ENCODE measurements around the gene MCC. TPM values are rescaled to one million over a fixed set of nuclear protein-coding genes. Genes with fewer than 3 reads are reported as not detected.

MCC gene
- total RNA-seq, 1 donor from 2014 or later: 1.1 TPM

GRCh38 chr5:113269023-113269997 is 218.9 kb downstream of the MCC start:
- intact Hi-C loops (cut with micrococcal nuclease): no loop called here
- Mint-ChIP-seq H3K27me3 (peaks cover 11% of the 10 kb centered on the region), H3K9me3 (no peaks in the 10 kb centered on the region), H3K4me1 (peaks cover 7% of the 10 kb centered on the region), H3K4me3 (no peak overlapping the region), H3K27ac (no peak overlapping the region), H3K36me3 (ENCODE audit: low read depth) (no peaks in the 10 kb centered on the region)
- DNase-seq: no peak

GRCh38 chr5:113268232-113268631 is 220.0 kb downstream of the MCC start:
- Mint-ChIP-seq H3K4me1 (peaks cover 3% of the 10 kb centered on the region), H3K4me3 (no peak overlapping the region), H3K36me3 (ENCODE audit: low read depth) (no peaks in the 10 kb centered on the region), H3K27me3 (peaks cover 11% of the 10 kb centered on the region), H3K27ac (no peak overlapping the region), H3K9me3 (no peaks in the 10 kb centered on the region)
- intact Hi-C loops (cut with micrococcal nuclease): no loop called here
- no peak for DNase-seq

- intact Hi-C loops (cut with micrococcal nuclease): no loop called here
- no peaks in the 10 kb centered on the region for H3K36me3 Mint-ChIP-seq (ENCODE audit: low read depth)
- H3K27ac Mint-ChIP-seq: no peak overlapping the region
- peaks cover 9% of the 10 kb centered on the region for H3K27me3 Mint-ChIP-seq
- H3K4me1 Mint-ChIP-seq: peaks cover 3% of the 10 kb centered on the region
- H3K4me3 Mint-ChIP-seq: no peak overlapping the region
- DNase-seq: no peak
- no peaks in the 10 kb centered on the region for H3K9me3 Mint-ChIP-seq
These were observed 220.8 kb downstream of the MCC start for GRCh38 chr5:113267361-113267900.

GRCh38 chr5:113266913-113267227 is 221.4 kb downstream of the MCC start:
- H3K9me3 Mint-ChIP-seq: no peaks in the 10 kb centered on the region
- H3K27me3 Mint-ChIP-seq: peaks cover 9% of the 10 kb centered on the region
- H3K4me1 Mint-ChIP-seq: peaks cover 3% of the 10 kb centered on the region
- H3K36me3 Mint-ChIP-seq (ENCODE audit: low read depth): no peaks in the 10 kb centered on the region
- intact Hi-C loops (cut with micrococcal nuclease): no loop called here
- H3K27ac Mint-ChIP-seq: no peak overlapping the region
- no peak for DNase-seq
- H3K4me3 Mint-ChIP-seq: no peak overlapping the region

- peaks cover 9% of the 10 kb centered on the region for H3K27me3 Mint-ChIP-seq
- no peak for DNase-seq
- no peaks in the 10 kb centered on the region for H3K36me3 Mint-ChIP-seq (ENCODE audit: low read depth)
- no peak overlapping the region for H3K4me3 Mint-ChIP-seq
- H3K27ac Mint-ChIP-seq: no peak overlapping the region
- intact Hi-C loops (cut with micrococcal nuclease): no loop called here
- H3K9me3 Mint-ChIP-seq: no peaks in the 10 kb centered on the region
- peaks cover 3% of the 10 kb centered on the region for H3K4me1 Mint-ChIP-seq
These were observed 221.9 kb downstream of the MCC start for GRCh38 chr5:113266227-113266912.

- DNase-seq: no peak
- intact Hi-C loops (cut with micrococcal nuclease): no loop called here
- peaks cover 9% of the 10 kb centered on the region for H3K27me3 Mint-ChIP-seq
- no peak overlapping the region for H3K27ac Mint-ChIP-seq
- no peaks in the 10 kb centered on the region for H3K36me3 Mint-ChIP-seq (ENCODE audit: low read depth)
- H3K9me3 Mint-ChIP-seq: no peaks in the 10 kb centered on the region
- peaks cover 3% of the 10 kb centered on the region for H3K4me1 Mint-ChIP-seq
- H3K4me3 Mint-ChIP-seq: no peak overlapping the region
These were observed 223.1 kb downstream of the MCC start for GRCh38 chr5:113265190-113265589.

GRCh38 chr5:113264046-113264445 is 224.2 kb downstream of the MCC start:
- no peak overlapping the region for H3K4me3 Mint-ChIP-seq
- intact Hi-C loops (cut with micrococcal nuclease): no loop called here

GRCh38 chr5:113263545-113263944 is 224.7 kb downstream of the MCC start:
- H3K4me3 Mint-ChIP-seq: no peak overlapping the region
- intact Hi-C loops (cut with micrococcal nuclease): no loop called here
- no peaks in the 10 kb centered on the region for H3K4me1 Mint-ChIP-seq
- no peak overlapping the region for H3K27ac Mint-ChIP-seq
- H3K36me3 Mint-ChIP-seq (ENCODE audit: low read depth): no peaks in the 10 kb centered on the region
- no peaks in the 10 kb centered on the region for H3K9me3 Mint-ChIP-seq
- no peak for DNase-seq
- H3K27me3 Mint-ChIP-seq: peaks cover 15% of the 10 kb centered on the region

More at GRCh38 chr5:113264046-113264445, 224.2 kb downstream of the MCC start:
- no peak for DNase-seq
- H3K9me3 Mint-ChIP-seq: no peaks in the 10 kb centered on the region
- H3K36me3 Mint-ChIP-seq (ENCODE audit: low read depth): no peaks in the 10 kb centered on the region
- H3K27ac Mint-ChIP-seq: no peak overlapping the region
- no peaks in the 10 kb centered on the region for H3K4me1 Mint-ChIP-seq
- H3K27me3 Mint-ChIP-seq: peaks cover 15% of the 10 kb centered on the region

GRCh38 chr5:113262674-113263073 is 225.6 kb downstream of the MCC start:
- Mint-ChIP-seq H3K4me1 (no peaks in the 10 kb centered on the region), H3K4me3 (no peak overlapping the region), H3K27me3 (peaks cover 16% of the 10 kb centered on the region), H3K27ac (no peak overlapping the region), H3K9me3 (no peaks in the 10 kb centered on the region), H3K36me3 (ENCODE audit: low read depth) (no peaks in the 10 kb centered on the region)
- intact Hi-C loops (cut with micrococcal nuclease): no loop called here
- DNase-seq: no peak

GRCh38 chr5:113259034-113259433 is 229.2 kb downstream of the MCC start:
- intact Hi-C loops (cut with micrococcal nuclease): no loop called here
- Mint-ChIP-seq H3K4me3 (no peak overlapping the region), H3K4me1 (no peaks in the 10 kb centered on the region), H3K9me3 (no peaks in the 10 kb centered on the region), H3K36me3 (ENCODE audit: low read depth) (no peaks in the 10 kb centered on the region), H3K27ac (no peak overlapping the region), H3K27me3 (peaks cover 19% of the 10 kb centered on the region)
- DNase-seq: no peak

- Mint-ChIP-seq H3K36me3 (ENCODE audit: low read depth) (no peaks in the 10 kb centered on the region), H3K27me3 (peaks cover 25% of the 10 kb centered on the region), H3K27ac (no peak overlapping the region), H3K9me3 (no peaks in the 10 kb centered on the region), H3K4me1 (no peaks in the 10 kb centered on the region), H3K4me3 (no peak overlapping the region)
- intact Hi-C loops (cut with micrococcal nuclease): no loop called here
- no peak for DNase-seq
These were observed 230.7 kb downstream of the MCC start for GRCh38 chr5:113257545-113257944.

- no peak overlapping the region for H3K4me3 Mint-ChIP-seq
- no peak overlapping the region for H3K27ac Mint-ChIP-seq
- H3K27me3 Mint-ChIP-seq: peaks cover 25% of the 10 kb centered on the region
- H3K9me3 Mint-ChIP-seq: no peaks in the 10 kb centered on the region
- no peaks in the 10 kb centered on the region for H3K4me1 Mint-ChIP-seq
- intact Hi-C loops (cut with micrococcal nuclease): no loop called here
- H3K36me3 Mint-ChIP-seq (ENCODE audit: low read depth): no peaks in the 10 kb centered on the region
- DNase-seq: no peak
These were observed 231.4 kb downstream of the MCC start for GRCh38 chr5:113256671-113257452.

GRCh38 chr5:113255579-113256386 is 232.5 kb downstream of the MCC start:
- Mint-ChIP-seq H3K36me3 (ENCODE audit: low read depth) (no peaks in the 10 kb centered on the region), H3K9me3 (no peaks in the 10 kb centered on the region), H3K4me3 (no peak overlapping the region), H3K4me1 (no peaks in the 10 kb centered on the region), H3K27ac (no peak overlapping the region), H3K27me3 (peaks cover 25% of the 10 kb centered on the region)
- intact Hi-C loops (cut with micrococcal nuclease): no loop called here
- no peak for DNase-seq

Data from activated CD4-positive, alpha-beta T cell treated with anti-CD3 and anti-CD28 coated beads, Interleukin-2, amount 10 ng/mL, durations not matched to agents 24 days and 14 days (primary cell).